ENCODE measurements around the gene REST. TPM values are rescaled to one million over a fixed set of nuclear protein-coding genes. Genes with fewer than 3 reads are reported as not detected.
"Not testable (repeated sequence)": the region's sequence is repeated elsewhere in the genome, so short reads cannot be mapped to it uniquely, and the experiment has no call there.

The REST gene
- polyA plus RNA-seq, 1 donor = 23.4 TPM

DNA sequence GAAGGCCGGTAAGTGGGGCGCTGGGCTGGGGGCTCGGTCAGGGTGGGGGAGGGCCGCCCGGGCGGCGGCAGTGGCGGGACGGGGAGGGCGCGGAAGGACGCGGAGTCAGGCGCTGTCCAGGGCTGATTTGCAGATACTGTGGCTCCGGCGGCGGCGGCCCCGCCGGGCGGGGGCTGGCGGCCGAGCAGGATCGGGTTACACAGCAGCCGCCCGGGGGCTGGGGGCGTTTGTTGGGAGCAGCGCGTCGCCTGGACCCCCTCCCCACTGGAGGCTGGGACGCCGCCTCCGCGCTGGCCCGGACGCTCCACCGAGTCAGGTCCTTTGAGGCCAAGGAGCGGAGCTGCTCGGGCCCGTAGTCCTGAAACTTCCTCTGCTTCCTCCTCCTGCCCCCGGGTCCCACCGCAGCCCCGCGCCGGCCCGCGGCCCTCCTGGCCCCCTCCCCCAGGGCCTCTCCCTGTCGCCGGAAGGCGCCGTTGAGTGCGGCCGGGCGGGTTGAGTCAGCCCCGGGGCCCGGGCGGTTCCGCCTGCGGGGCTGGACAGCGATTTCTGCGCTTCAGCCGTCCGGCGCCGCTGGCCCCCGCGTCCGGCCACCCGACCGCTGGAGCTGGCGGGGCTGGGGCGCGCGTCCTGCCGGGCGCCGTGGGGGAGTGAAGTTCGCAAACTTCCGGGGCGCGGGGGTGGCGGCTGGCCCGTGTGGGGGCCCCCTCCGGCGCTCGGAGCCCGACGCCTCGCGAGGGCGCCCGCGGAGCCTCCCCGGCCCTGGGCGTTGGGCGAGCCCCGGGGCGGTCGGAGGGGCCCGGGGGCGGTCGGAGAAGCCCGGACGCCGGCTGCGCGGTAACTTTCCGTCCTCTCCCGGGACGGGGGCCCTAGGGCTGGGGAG lies 746 bp downstream of the REST start:
- no peak for DNase-seq (ENCODE audit: low read depth)

DNA sequence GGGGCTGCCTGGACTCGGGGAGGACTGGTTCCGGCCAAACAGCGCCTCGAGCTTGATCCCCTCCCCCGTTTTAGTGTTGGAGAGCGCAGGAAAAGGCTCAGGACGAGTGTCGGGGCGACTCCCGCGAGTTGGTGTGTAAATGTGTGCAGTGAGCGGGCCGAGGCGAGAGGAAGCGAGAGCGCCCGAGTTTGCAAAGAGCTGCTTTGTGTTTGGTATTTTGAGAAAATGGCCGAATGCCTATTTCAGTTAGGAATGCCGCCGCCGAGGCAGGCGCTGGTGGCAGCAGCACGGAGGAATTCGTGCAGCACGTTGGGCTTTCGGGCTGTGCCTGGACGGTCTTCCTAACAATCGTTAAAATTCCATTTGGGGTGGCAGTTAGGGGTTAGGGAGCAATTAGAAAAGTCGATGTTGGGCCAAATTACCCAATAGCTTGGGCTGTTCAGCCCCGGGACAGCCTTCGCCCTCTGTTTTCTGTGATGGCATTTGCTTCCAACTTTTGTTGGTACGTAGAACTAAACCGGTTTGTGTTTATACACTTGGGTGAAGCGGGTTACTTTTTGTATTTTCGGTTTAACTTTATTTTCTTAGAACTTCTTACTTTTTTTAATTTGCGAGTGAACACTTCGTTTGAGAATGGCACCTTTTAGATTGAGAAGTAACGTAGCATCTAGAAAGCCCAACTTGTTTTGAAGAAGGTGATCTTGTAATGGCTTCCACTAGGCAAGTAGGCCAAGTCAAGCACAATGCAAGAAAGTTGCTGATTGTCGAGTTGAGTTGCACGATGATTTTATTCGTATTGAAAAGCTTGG lies 1.6 kb downstream of the REST start:
- no peak for DNase-seq (ENCODE audit: low read depth)

DNA sequence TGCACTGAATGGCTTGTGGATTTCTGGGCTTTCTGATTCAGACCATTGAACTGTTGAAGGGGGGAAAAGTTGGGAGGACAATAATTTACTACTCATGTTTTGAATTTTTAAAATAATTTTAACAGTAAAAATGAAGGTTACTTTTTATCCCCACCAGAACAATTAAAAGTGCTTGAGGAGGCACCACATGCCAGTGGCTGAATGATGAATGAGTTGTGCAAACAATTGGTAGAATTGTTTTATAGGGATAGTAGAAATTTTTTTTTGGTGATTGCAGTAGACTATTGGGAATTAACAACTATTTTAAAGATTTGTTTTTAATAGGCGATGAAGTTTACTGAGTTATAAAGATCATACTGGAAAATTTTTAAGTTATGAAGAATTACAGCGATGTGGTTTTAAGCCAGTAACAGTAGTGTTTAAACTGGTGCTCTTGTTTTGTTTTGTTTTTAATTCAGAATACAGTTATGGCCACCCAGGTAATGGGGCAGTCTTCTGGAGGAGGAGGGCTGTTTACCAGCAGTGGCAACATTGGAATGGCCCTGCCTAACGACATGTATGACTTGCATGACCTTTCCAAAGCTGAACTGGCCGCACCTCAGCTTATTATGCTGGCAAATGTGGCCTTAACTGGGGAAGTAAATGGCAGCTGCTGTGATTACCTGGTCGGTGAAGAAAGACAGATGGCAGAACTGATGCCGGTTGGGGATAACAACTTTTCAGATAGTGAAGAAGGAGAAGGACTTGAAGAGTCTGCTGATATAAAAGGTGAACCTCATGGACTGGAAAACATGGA lies 2.7 kb downstream of the REST start:
- DNase-seq (ENCODE audit: low read depth) = no peak

DNA sequence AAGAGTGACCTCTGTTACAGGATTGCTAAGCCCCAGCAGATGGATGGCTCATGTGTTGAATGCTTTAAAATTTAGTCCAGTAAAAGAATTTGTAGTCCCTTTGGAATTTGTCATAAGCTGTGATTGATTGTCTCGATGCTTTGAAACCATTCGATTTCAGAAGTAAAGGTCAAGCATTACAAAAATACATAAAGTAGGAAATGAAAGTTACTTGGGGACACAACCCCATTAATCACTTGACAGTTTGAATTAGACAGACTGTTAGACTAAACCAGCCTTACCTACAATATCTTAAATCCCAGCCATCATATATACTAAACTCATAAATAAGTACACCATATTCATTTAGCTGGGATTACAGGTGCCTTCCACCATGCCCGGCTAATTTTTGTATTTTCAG lies 6.6 kb downstream of the REST start:
- no peak for DNase-seq (ENCODE audit: low read depth)

DNA sequence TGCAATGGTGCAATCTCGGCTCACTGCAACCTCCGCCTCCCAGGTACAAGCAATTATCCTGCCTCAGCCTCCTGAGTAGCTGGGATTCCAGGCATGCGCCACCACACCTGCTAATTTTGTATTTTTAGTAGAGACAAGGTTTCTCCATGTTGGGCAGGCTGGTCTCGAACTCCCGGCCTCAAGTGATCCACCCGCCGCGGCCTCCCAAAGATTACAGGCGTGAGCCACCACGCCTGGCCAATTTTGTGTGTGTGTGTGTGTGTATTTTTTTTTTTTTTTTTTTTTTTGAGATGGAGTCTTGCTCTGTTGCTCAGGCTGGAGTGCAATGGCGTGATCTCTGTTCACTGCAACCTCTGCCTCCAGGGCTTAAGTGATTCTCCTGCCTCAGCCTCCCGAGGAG lies 7.3 kb downstream of the REST start:
- not testable (repeated sequence) for DNase-seq (ENCODE audit: low read depth)

DNA sequence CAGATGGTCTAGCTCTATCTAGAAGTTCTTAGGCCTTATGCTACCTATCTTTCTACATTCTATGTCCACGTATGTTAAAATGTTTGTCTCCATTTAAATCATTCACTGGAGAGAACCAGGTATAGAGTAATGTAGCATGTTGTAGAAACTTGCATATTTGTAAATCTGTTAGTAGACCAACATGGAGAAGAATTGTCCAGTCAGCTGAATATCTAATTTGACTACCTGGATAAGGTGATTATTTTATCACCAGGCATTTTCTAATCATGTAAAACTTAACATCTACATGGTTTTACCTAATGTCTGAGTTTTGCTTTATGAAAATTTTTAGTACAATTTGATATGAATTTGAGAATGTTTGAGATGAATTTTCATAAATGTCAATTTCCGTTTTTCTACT lies 19.5 kb downstream of the REST start:
- no peak for DNase-seq (ENCODE audit: low read depth)

DNA sequence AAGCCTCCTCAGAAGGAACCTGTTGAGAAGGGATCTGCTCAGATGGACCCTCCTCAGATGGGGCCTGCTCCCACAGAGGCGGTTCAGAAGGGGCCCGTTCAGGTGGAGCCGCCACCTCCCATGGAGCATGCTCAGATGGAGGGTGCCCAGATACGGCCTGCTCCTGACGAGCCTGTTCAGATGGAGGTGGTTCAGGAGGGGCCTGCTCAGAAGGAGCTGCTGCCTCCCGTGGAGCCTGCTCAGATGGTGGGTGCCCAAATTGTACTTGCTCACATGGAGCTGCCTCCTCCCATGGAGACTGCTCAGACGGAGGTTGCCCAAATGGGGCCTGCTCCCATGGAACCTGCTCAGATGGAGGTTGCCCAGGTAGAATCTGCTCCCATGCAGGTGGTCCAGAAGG lies 22.9 kb downstream of the REST start:
- no peak for DNase-seq (ENCODE audit: low read depth)

DNA sequence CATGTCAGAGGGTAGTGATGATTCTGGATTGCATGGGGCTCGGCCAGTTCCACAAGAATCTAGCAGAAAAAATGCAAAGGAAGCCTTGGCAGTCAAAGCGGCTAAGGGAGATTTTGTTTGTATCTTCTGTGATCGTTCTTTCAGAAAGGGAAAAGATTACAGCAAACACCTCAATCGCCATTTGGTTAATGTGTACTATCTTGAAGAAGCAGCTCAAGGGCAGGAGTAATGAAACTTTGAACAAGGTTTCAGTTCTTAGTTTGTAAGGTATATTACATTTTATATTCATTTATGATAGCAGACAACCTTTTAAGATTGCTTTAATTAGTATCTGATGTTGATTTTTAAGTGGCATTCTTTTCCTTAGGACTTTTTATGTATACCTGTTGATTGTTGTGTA lies 24.2 kb downstream of the REST start:
- no peak for DNase-seq (ENCODE audit: low read depth)

DNA sequence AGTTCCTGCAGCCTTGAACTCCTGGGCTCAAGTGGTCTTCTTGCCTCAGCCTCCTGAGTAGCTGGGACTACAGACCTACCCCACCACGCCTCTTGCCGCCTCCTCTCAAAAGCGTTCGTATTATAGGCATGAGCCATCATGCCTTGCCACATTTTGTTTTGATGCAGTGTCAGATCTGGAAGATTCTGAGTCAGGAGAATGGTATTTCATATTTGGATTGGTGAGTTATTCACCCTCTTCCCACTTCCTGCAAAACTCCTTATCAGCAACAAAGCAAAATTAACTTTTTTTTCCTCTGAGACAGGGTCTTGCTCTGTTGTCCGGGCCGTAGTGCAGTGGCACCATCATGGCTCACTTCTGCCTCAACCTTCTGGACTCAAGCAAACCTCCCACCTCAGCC lies 29.6 kb downstream of the REST start:
- DNase-seq (ENCODE audit: low read depth) = no peak

DNA sequence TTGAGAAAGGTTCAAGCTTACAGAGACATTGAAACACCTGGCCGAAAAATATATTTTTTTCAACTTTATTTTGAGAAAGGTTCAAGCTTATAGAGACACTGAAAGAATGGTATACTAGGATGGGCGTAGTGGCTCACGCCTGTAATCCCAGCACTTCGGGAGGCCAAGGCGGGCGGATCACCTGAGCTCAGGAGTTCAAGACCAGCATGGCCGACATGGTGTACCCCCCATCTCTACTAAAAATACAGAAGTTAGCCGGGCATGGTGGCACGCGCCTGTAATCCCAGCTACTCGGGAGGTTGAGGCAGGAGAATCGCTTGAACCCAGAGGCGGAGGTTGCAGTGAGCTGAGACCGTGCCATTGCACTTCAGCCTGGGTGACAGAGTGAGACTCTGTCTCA lies 32.1 kb downstream of the REST start:
- not testable (repeated sequence) for DNase-seq (ENCODE audit: low read depth)

DNA sequence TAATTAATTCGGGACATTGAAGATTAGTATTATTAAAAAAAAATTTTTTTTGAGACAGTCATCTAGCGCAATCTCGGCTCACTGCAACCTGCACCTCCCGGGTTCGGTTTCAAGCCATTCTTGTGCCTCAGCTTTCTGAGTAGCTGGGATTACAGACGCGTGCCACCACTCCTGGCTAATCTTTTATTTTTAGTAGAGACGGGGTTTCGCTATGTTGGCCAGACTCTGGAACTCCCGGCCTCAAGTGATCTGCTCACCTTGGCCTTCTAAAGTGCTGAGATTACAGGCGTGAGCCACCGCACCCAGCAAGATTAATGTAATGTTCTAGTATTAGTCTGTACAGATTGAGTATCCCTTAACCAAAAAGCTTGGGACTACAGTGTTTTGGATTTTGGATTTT lies 32.7 kb downstream of the REST start:
- DNase-seq (ENCODE audit: low read depth) = no peak

DNA sequence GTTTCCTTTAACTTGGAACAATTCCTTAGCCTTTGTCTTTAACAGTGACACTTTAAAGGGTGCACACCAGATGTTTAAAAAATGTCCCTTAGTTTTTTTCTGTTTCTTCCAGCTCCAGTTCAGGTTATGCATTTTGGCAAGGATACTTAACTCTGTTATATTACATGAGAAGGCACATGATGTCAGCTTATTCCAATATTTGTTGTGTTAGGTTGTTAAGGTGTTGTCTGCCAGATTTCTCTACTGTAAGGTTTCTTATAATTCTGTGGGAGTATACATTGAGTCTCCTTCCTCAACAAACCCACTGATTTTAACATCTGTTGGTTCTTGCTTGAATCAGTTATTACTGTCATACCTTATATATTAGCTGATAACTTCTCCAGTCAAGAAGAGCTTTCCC lies 33.3 kb downstream of the REST start:
- peak; percentile 20 for DNase-seq (ENCODE audit: low read depth)

DNA sequence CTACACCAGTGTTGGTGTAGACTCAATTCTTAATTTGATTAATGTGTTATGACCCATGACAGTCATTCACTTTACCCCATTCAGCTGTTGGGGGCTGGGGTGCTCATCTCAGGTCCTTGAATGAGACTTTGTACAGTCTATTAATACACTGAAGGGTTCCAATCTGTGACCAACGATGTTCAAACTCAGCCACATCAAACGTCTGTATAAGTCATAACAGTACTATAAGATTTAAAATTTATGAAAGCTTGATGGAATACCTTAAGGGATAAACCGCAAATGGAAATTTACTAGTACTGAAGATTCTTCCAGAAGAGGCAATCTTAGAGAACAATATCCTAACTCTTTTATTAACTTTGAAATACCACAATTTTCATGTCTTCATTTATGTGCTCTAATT lies 33.7 kb downstream of the REST start:
- DNase-seq (ENCODE audit: low read depth) = no peak

DNA sequence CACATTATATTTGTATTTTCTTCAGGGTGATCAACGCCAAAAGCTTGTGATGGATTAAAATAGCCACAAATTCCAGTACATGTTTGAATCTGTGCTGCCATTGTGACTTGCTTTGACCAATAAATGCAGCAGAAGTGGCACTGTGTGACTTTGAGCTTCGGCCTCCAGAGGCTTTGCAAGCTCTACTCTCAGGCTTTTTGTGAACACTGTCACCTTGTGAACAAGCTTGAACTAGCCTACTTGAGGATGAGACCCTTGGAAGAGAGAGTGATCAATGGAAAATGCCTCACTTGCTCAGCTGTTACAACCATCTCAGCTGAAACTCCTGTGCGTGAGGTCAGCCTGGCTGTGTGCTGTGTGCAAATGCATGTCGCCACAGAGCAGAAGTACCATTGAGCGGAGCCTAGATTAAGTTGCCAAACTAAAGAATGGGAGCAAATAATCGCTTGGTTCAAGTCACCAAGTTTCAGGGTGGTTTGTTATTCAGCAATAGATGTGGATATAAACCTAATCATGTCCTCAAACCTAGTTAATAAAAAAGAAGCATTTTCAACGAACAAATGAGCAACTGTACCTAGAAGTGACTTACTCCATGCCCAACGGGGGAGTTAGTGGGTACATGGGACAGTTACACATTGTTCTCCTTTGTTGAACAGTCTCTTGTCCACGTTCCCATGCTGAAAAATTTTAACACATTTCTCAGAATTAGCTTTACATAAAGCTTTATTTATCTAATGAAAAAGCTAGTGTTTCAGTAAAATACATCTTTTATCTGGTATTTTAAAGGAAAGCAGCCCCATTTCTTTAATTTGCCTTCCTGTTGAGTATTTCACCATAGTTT lies 46.2 kb downstream of the REST start:
- DNase-seq (ENCODE audit: low read depth) = no peak

DNA sequence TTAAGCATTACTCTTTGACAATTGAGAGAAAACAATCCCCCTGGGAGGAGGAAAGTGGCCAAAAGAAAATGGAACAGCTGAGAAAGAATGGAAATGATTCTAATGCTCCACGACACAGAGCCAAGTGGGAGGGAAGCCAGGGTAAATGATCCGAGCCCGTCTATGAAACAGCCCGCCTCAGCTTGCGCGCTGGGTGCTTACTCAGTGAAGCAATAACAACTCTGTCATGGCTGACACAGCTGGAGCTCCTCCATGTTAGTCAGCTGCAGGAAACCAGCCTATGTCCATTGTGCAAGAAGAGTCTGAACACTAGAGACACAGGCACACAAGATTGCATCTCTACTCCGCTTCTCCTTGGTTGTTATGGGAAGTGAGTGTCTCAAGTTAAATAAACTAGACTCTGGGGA lies 50.4 kb downstream of the REST start:
- DNase-seq (ENCODE audit: low read depth) = peak; percentile 96

DNA sequence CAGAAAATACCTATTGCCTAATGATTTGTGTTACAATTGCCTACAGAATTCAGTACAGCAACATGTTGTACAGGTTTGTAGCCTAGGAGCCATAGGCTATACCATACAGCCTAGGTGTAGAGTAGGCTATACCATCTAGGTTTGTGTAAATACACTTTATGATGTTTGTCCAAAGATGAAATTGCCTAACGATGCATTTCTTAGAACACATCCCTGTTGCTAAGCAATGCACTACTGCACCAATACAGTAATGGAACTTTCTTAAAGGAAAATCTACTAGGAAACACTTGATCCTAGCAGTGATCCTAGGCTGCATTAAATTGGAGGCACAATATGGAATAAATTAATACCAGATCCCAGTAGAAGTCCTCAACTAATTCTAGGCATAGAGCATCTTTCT lies 51.4 kb downstream of the REST start:
- DNase-seq (ENCODE audit: low read depth) = no peak

DNA sequence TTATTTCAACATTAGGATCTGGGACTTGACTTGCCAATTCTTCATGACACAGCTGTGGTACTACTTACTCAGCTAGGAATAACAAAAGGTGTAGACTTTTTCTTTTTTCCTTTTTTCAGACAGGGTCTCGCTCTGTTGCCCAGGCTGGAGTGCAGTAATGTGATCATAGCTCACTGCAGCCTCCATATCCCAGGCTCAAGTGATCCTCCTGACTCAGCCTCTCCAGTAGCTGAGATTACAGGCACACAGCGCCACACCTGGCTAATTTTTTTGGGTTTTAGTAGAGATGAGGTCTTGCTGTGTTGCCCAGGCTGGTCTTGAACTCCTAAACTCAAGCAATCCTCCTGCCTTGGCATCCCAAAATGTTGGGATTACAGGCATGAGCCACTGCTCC lies 53.4 kb downstream of the REST start:
- no peak for DNase-seq (ENCODE audit: low read depth)

DNA sequence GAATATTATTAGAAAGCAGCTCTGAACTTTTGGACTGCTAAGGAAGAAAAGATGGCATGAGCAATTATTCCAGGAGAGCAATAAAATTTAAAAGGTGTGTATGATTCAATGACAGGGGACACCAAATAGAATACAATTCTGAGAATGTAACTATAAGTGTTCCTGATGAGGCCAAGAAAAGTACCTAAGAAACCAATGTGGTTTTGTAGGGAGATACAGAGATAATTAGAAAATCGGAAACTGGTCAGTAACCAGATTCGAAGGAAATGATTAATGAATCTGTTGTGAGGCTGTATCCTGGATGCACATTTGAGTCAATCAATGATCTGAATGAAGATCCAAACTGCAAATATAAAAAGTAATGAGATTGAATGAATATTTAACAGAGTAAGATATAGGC lies 63.7 kb downstream of the REST start:
- DNase-seq (ENCODE audit: low read depth) = no peak

DNA sequence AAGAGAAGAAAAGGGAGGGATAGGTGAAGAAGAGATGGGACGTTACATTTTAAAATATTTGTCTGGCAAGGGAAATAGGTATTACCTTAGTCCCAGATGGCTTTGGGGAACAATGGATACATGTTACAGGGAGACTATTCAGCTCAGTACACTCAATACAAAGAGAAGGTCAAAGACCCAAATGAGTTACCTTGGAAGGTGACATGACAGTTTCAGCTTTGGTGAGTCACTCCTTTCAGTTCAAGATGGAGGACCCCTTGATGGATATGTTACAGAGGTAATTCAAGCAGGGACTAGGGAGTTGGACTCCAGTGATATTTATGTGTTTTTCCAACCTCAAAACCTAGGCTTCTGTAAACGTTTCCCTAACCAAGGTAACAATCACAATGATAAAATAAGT lies 64.7 kb downstream of the REST start:
- no peak for DNase-seq (ENCODE audit: low read depth)

DNA sequence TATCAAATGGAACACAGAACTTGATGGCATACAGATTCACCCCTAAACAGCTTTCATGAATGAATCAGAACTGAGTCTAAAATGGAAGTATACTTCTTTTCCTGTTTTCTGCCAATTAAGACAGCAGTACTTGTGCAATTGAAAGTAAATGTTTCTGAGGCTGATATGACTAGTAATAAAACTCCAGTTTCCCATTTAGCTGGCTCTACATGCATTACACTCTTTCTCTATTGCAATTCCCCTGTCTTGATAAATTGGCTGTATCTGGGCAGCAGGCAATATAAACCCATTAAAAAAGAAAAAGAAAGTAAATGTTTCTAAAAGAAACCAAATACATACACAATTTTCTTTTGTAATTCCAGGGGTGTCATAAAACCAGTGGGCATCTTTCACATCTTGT lies 65.1 kb downstream of the REST start:
- no peak for DNase-seq (ENCODE audit: low read depth)

DNA sequence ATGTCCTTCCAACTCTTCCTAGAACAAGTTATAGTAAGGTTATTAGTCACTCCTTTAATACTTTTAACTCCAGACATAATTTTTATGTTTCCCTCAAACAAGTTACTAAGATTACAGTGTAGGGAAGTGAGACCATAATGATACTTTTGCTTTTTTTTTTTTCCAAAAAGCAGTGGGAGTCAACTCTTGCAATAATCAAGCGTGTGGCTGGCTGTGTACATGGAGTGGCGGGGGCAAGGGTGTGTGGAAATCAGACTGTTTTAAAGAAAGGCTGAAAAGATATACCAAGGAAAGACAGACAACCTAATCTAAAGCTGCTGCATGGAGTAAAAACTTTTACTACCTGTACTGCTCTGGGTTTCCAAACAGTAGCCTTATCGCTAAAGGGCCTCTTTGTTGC lies 65.6 kb downstream of the REST start:
- DNase-seq (ENCODE audit: low read depth) = no peak

Data from forelimb muscle (tissue), 1 donor.